Lung microvascular endothelial cell (primary cell): Measurements from ENCODE around the gene OPCML. TPM values are rescaled to one million over a fixed set of nuclear protein-coding genes. Genes with fewer than 3 reads are reported as not detected.
A peak's percentile ranks its signal among the peaks of the same experiment; 100 is the strongest.

Experiments used
- DNase-seq, 2 donors: peaks; one replicate each; pipeline versions ENCODE4 v3.0.0 to v3.0.0-alpha.2; 2010; ENCODE audit warnings: low read depth in 2 of 2
- total RNA-seq: library from RNA; depleted of rRNA; stranded (reverse); fragments of >200 nt; gene quantifications from 2 replicates; pipeline ENCODE4 v1.2.1, GENCODE V29; 2014

The OPCML gene
- total RNA-seq, 1 donor from 2014 or later: not detected

DNA sequence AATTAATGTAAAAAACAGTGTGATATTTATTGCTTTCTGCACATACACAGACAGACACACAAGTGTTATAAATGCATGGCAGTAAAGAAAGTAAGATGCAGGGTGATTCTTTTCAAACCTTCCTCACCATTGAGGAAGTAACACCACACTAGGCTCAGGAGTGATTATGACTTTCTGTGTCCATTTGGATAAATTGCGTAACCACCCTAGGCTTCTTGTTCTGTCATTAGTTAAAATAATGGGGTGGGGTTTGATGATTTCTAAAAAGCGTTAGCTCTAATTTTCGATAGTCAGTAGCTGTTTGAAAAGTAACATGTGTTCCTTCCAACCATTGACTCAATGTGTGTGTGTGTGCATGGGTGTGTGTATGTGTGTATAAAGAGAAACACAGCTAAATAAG is 1081.7 kb downstream of the OPCML start:
- DNase-seq: no peak

DNA sequence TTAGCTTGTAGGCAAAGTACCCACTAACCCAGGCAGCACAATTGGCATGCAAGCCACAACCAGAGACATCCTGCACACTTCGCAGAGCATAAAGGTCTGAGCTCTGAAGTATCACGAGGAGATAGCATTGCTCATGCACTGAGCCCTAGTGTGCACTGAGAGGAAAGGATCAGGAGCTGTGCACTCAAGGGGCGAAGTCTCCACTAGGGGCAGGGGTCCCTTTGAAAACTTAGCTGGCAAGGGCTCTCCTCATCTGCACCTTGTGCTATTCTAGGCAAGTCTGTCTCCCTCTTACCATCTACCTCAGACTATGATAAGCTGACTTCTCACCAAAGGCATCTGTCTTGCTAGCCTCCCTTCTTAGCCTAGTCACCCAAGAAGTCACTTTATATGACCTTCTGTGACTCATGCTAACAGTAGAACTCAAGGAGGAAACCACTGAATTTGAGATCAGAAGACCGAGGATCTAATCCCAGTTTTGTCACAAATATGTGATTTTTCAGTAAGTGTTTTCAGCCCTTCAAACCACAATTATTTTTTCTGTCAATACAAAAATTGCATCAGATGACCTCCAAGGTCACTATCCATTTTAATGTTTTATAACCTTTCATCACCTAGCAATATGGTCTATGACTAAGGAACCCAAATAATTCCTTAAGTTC is 1083.8 kb downstream of the OPCML start:
- no peak for DNase-seq

- no peak for DNase-seq
Observed at GRCh38 chr11:132447761-132448160, 1084.5 kb downstream of the OPCML start.

DNA sequence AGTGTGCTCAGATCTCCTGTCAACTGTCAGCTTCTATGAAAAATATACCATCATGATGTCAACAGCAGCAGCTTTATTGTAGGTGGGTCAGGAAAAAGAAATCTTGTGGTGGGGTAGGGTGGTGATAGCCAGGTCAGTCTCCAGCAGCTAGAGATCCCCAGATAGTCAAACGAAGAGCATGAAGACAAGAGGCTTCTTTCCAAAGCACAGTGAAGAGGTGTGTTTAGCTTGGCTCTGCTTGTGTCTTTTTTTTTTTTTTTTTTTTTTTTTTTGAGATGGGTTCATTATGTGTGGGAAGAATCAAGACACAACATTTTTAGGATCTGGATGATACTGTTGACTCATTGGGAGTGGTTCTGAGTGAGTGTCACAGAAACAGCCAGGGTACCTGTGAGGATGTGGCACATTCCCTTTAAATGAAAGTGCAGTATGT is 1086.4 kb downstream of the OPCML start:
- no peak for DNase-seq

DNA sequence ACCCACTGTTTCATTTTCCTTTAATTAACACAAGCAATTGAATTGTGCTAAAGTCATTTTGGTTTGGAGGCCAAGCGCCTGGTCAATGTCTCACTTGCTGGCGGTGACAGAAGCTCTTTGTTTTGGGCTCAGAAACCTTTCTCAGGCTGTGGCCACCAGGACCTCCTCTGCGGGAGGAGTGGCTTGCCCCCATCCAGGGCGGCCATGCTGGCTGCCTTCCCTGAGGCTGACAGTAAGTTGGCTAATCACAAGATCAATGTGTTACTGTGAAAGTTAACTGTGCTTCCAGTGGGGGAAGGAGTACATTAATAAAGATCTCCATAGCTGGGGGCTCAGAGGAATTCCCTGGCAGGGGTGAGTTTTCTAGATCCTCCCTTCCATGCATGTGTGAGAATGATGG is 1087.4 kb downstream of the OPCML start:
- DNase-seq: no peak

DNA sequence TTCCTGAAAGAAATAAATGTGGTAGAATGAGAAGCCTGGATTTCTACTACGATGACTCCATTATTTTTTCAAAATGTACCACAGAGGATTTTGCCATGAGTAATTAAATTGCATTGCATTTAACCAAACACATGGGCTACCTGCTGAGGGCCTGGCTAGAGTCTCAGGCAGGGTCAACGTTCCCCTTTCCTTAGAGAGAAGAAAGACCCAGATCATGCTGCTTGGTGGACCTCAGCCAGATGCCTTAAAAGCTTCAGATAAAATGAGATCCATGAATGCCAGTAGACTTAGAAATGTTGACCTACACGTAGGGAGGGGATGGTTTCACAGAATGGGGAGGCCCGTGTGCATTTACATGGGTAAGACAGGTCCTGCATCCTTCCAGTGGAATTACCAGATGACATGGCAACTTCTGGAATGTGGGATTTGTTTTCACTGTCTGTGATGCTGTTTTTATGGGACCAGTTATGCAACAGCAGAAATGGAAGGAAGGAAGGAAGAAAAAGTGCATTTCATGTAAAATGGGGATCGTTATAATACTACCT is 1092.5 kb downstream of the OPCML start:
- DNase-seq: no peak

DNA sequence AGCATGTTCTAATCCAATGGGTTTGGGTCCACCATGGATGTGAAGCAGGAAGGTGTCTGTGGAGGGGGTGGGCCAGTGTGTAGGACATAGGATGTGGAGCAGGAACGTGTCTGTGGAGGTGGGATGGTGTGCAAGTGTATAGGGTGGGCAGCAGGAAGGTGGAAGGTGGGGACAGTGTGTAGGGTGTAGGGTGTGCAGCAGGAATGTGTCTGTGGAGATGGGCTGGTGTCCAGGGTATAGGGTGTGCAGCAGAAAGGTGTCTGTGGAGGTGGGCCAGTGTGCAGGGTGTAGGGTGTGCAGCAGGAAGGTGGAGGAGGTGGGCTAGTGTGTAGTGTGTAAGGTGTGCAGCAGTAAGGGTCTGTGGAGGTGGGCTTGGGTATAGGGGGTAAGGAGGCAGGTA is 1093.9 kb downstream of the OPCML start:
- no peak for DNase-seq

- DNase-seq: no peak
Observed at GRCh38 chr11:132430429-132431062, 1101.8 kb downstream of the OPCML start.

- DNase-seq: no peak
Observed at GRCh38 chr11:132429685-132430084, 1102.6 kb downstream of the OPCML start.

DNA sequence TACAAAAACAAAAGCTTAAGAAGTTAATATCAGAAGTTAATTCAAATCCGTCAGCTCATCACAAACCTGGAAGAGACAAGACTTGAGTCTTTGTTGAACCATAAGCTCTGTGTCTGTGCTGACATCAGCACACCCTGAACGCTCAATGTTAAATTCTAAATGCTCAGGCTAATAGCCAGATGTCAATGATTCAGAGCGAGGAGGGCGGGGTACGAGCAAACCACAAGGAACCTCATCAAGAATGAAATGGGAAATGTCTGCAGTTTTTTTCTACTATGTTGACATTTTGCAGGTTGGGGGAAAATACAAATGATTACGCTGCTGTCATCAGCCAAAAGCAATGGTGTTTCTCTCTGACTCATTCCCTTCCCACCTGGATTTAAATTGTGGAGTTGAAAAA is 1104.7 kb downstream of the OPCML start:
- no peak for DNase-seq

DNA sequence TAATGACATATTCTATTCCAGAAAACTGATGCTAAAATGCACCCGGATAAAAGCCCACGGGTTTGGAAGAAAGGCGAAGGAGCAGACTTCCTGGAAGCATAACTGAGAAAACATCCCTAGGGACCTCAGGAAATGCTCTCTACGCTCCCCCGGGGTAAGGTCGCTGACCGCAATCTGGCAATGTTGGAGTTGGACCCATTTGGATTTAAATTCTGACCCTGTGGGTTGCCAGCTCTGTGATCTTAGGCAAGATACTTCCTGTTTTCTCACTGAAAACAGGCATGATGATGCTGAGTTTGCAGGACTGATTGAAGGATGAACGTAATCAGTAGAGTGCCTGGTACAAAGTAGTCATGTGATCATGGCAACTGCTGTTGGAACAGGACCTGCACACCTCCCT is 1107.9 kb downstream of the OPCML start:
- DNase-seq: peak in 1 of 2 donors; percentile 17

GRCh38 chr11:132423266-132423665 is 1109.0 kb downstream of the OPCML start:
- DNase-seq: no peak

GRCh38 chr11:132422722-132423121 is 1109.6 kb downstream of the OPCML start:
- no peak for DNase-seq

- no peak for DNase-seq
Observed at GRCh38 chr11:132421555-132421954, 1110.7 kb downstream of the OPCML start.

GRCh38 chr11:132414451-132414850 is 1117.8 kb downstream of the OPCML start:
- no peak for DNase-seq

- DNase-seq: no peak
Observed at GRCh38 chr11:132410383-132410782, 1121.9 kb downstream of the OPCML start.

GRCh38 chr11:132409573-132410355 is 1122.5 kb downstream of the OPCML start:
- no peak for DNase-seq

- no peak for DNase-seq
Observed at GRCh38 chr11:132408877-132409276, 1123.4 kb downstream of the OPCML start.

GRCh38 chr11:132405728-132406127 is 1126.6 kb downstream of the OPCML start:
- DNase-seq: no peak

- DNase-seq: no peak
Observed at GRCh38 chr11:132402071-132402684, 1130.1 kb downstream of the OPCML start.

DNA sequence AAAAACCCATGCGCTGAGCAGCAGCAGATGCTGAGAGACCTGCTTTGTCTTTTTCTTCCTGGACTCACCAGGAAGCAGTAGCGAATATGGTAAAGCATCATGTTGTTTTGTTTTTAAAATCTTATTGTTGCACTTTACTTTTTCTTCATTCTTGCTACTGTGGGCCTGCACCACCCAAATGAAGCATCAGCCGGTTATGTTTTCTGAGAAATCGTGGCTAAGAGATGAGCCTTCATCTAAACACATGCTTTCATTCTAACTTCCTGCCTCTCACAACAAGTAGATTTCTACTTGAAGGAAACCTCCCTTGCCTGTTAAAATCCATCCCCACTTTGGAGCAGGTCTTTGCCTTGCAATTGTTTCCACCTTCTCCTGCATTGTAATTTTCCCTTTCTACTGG is 1136.0 kb downstream of the OPCML start:
- DNase-seq: no peak

DNA sequence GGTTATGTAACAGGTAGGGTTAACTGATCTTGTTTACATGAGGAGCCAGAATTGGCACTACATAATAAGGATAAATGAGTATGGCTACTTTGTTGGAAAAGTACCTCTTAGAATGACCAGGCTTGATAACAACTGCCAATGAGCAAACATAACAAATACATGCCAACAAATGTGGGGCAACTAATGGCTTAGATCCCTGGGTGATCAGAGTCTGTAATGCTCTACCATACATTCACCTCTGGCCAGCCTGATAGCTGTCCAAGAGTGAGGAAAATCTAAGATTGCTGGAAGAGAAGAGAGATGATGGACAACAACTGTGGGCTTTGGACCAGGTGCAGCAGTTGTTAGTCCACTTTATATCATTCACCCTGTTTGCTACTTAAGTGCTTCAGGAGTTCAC is 1136.9 kb downstream of the OPCML start:
- no peak for DNase-seq
